Measurements from ENCODE around the gene FAM168B.
"Not testable (repeated sequence)": the region's sequence is repeated elsewhere in the genome, so short reads cannot be mapped to it uniquely, and the experiment has no call there.

FAM168B gene

GRCh38 chr2:131093006-131093695 lies at the start of gene FAM168B:
FAM168B (minus strand) TSS chr2:131093460; CDS start chr2:131082646, 10,814 bp downstream.
- peak; percentile 88 for DNase-seq

- DNase-seq = no peak
Observed at GRCh38 chr2:131142849-131143248, 49.6 kb upstream of the FAM168B start.

GRCh38 chr2:131140581-131140980 lies 47.3 kb upstream of the FAM168B start:
- no peak for DNase-seq

GRCh38 chr2:131132729-131133128 lies 39.5 kb upstream of the FAM168B start:
- DNase-seq = no peak

- DNase-seq = no peak
Observed at GRCh38 chr2:131130298-131130596, 37.0 kb upstream of the FAM168B start.

GRCh38 chr2:131127981-131128380 lies 34.7 kb upstream of the FAM168B start:
- no peak for DNase-seq

GRCh38 chr2:131127076-131127475 lies 33.8 kb upstream of the FAM168B start:
- no peak for DNase-seq

GRCh38 chr2:131126436-131126835 lies 33.2 kb upstream of the FAM168B start:
- no peak for DNase-seq

- DNase-seq = no peak
Observed at GRCh38 chr2:131125195-131125757, 32.0 kb upstream of the FAM168B start.

GRCh38 chr2:131123192-131123591 lies 29.9 kb upstream of the FAM168B start:
- DNase-seq = no peak

GRCh38 chr2:131122496-131122895 lies 29.2 kb upstream of the FAM168B start:
- DNase-seq = no peak

GRCh38 chr2:131121464-131121863 lies 28.2 kb upstream of the FAM168B start:
- DNase-seq = no peak

GRCh38 chr2:131120815-131121317 lies 27.6 kb upstream of the FAM168B start:
- DNase-seq = no peak

GRCh38 chr2:131115752-131116151 lies 22.5 kb upstream of the FAM168B start:
- no peak for DNase-seq

GRCh38 chr2:131114950-131115349 lies 21.7 kb upstream of the FAM168B start:
- DNase-seq = not testable (repeated sequence)

GRCh38 chr2:131113566-131114227 lies 20.4 kb upstream of the FAM168B start:
- DNase-seq = no peak

- DNase-seq = no peak
Observed at GRCh38 chr2:131112529-131112928, 19.3 kb upstream of the FAM168B start.

- peak; percentile 72 for DNase-seq
Observed at GRCh38 chr2:131105950-131106801, 12.9 kb upstream of the FAM168B start.

GRCh38 chr2:131105156-131105949 lies 12.1 kb upstream of the FAM168B start, which contains the start of gene PLEKHB2:
PLEKHB2 (plus strand) TSS chr2:131105336; CDS start chr2:131120942, 15,606 bp downstream.
- DNase-seq = peak; percentile 95

GRCh38 chr2:131104487-131105155 lies 11.4 kb upstream of the FAM168B start:
- DNase-seq = peak; percentile 56

- DNase-seq = no peak
Observed at GRCh38 chr2:131103165-131103564, 9.9 kb upstream of the FAM168B start.

Data from stimulated activated CD8-positive, alpha-beta memory T cell treated with anti-CD3 and anti-CD28 coated beads, Interleukin-4, amount 100 ng/mL, for 48 hours (primary cell).